Activated naive CD8-positive, alpha-beta T cell treated with anti-CD3 and anti-CD28 coated beads, Interleukin-2, amount 10 ng/mL, durations not matched to agents 7 days and 5 days (primary cell): Measurements from ENCODE around the gene SCARB1. TPM values are rescaled to one million over a fixed set of nuclear protein-coding genes. Genes with fewer than 3 reads are reported as not detected.
A peak's percentile ranks its signal among the peaks of the same experiment; 100 is the strongest.

Source experiments
- ATAC-seq: fragments of 150-1000 bp; cut with Tn5 transposase; one replicate; pipeline ENCODE4 v1.10.0; 2021; ENCODE audit warnings: low read depth, moderate library complexity
- POLR2A ChIA-PET: fragments of 350-600 bp; sonication (Branson Sonifier 250); formaldehyde crosslinking; loops from one replicate; lab custom pipeline; 2021; ENCODE audit warnings: antibody characterized with exemption; lab: Charles Lee
- DNase-seq: peaks from one replicate; pipeline ENCODE4 v3.0.0; 2021
- H3K27ac Mint-ChIP-seq: one replicate; pipeline ENCODE4 v1.8.0; 2022; ENCODE audit warnings: mild to moderate bottlenecking, mixed read lengths
- H3K27me3 Mint-ChIP-seq: one replicate; pipeline ENCODE4 v1.8.0; 2022; ENCODE audit warnings: mild to moderate bottlenecking, moderate library complexity, mixed read lengths
- H3K36me3 Mint-ChIP-seq: one replicate; pipeline ENCODE4 v1.8.0; 2021; ENCODE audit warnings: mild to moderate bottlenecking, mixed read lengths
- H3K4me1 Mint-ChIP-seq: one replicate; pipeline ENCODE4 v1.8.0; 2021; ENCODE audit warnings: mixed read lengths
- H3K4me3 Mint-ChIP-seq: one replicate; pipeline ENCODE4 v1.8.0; 2022; ENCODE audit warnings: mild to moderate bottlenecking, moderate library complexity, mixed read lengths
- H3K9me3 Mint-ChIP-seq: one replicate; pipeline ENCODE4 v1.8.0; 2021; ENCODE audit warnings: mixed read lengths
- total RNA-seq, 2 experiments: library from RNA; stranded (reverse); gene quantifications; one replicate each; pipeline ENCODE4 v1.2.3, GENCODE V29; 2021

Gene SCARB1
- total RNA-seq, 2 experiments from 2014 or later: 10.8 to 13.0 TPM

DNA sequence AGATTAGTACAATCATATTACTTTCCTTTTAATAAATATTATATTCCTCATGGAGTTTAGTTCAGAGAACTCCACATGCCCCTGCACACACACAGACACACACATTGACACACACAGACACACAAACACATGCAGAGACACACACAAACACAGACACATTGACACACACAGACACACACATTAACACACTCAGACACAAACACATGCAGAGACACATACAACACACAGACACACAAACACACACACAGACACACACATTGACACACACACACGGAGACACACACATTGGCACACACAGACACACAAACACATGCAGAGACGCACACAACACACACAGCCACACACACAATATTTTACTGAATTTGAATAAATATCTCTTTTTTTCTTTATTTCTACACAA, 12.5 kb upstream of the SCARB1 start:
- no peak overlapping the region for H3K27ac Mint-ChIP-seq
- POLR2A ChIA-PET: no interaction called here
- no peak overlapping the region for H3K4me3 Mint-ChIP-seq
- H3K27me3 Mint-ChIP-seq: peaks cover 7% of the 10 kb centered on the region
- no peaks in the 10 kb centered on the region for H3K9me3 Mint-ChIP-seq
- H3K36me3 Mint-ChIP-seq: no peaks in the 10 kb centered on the region
- ATAC-seq: no peak
- DNase-seq: no peak
- peaks cover 5% of the 10 kb centered on the region for H3K4me1 Mint-ChIP-seq

DNA sequence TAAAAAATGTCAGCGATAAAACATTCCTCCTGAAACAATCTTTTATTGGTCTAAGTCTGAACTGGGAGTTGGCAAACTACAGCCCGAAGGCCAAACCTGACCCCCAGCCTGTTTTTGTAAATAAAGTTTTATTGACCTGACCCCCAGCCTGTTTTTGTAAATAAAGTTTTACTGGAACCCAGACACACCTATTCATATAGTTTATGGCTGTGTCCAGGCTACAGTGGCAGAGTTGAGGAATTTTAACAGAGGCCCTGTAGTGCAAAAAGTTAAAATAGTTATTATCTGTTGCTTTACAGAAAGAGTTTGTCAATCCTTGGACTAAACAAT, 12.1 kb upstream of the SCARB1 start:
- H3K36me3 Mint-ChIP-seq: no peaks in the 10 kb centered on the region
- H3K27me3 Mint-ChIP-seq: peaks cover 7% of the 10 kb centered on the region
- POLR2A ChIA-PET: no interaction called here
- ATAC-seq (no peak), DNase-seq (no peak)
- no peak overlapping the region for H3K4me3 Mint-ChIP-seq
- no peaks in the 10 kb centered on the region for H3K9me3 Mint-ChIP-seq
- H3K4me1 Mint-ChIP-seq: peaks cover 1% of the 10 kb centered on the region
- H3K27ac Mint-ChIP-seq: no peak overlapping the region

- ATAC-seq: no peak
- H3K4me3 Mint-ChIP-seq: no peak overlapping the region
- H3K4me1 Mint-ChIP-seq: no peaks in the 10 kb centered on the region
- POLR2A ChIA-PET: no interaction called here
- peaks cover 10% of the 10 kb centered on the region for H3K27me3 Mint-ChIP-seq
- H3K27ac Mint-ChIP-seq: no peak overlapping the region
- H3K9me3 Mint-ChIP-seq: no peaks in the 10 kb centered on the region
- H3K36me3 Mint-ChIP-seq: no peaks in the 10 kb centered on the region
- DNase-seq: no peak
Measured at GRCh38 chr12:124874988-124875802, 11.5 kb upstream of the SCARB1 start.

DNA sequence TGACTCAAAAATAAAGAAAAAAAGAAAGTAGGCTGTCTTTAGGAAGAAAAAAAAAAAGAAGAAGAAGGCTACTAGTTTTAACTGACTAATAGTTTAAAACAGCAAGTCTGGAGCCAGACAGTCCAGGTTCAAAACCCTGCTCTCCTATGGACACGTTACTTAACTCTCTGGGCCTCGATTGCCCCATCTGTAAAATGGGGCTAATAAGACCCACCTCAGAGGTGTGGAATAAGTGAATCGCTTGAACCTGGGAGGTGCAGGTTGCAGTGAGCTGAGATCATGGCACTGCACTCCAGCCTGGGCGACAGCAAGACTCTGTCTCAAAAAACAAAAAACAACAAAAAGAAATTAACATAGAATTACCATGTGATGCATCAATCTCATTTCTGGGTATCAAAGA, 10.5 kb upstream of the SCARB1 start:
- Mint-ChIP-seq H3K27ac (no peak overlapping the region), H3K4me3 (no peak overlapping the region), H3K36me3 (no peaks in the 10 kb centered on the region), H3K9me3 (no peaks in the 10 kb centered on the region), H3K4me1 (peaks cover 2% of the 10 kb centered on the region), H3K27me3 (peaks cover 13% of the 10 kb centered on the region)
- DNase-seq (no peak), ATAC-seq (no peak)
- POLR2A ChIA-PET: no interaction called here

GRCh38 chr12:124872068-124872719, 8.5 kb upstream of the SCARB1 start:
- POLR2A ChIA-PET: no interaction called here
- Mint-ChIP-seq H3K27me3 (peaks cover 21% of the 10 kb centered on the region), H3K9me3 (no peaks in the 10 kb centered on the region)

GRCh38 chr12:124871297-124871696, 7.6 kb upstream of the SCARB1 start:
- no peak for DNase-seq

More at GRCh38 chr12:124872068-124872719, 8.5 kb upstream of the SCARB1 start:
- peaks cover 12% of the 10 kb centered on the region for H3K4me1 Mint-ChIP-seq
- no peaks in the 10 kb centered on the region for H3K36me3 Mint-ChIP-seq
- H3K4me3 Mint-ChIP-seq: no peak overlapping the region
- ATAC-seq (no peak), DNase-seq (no peak)
- no peak overlapping the region for H3K27ac Mint-ChIP-seq

DNA sequence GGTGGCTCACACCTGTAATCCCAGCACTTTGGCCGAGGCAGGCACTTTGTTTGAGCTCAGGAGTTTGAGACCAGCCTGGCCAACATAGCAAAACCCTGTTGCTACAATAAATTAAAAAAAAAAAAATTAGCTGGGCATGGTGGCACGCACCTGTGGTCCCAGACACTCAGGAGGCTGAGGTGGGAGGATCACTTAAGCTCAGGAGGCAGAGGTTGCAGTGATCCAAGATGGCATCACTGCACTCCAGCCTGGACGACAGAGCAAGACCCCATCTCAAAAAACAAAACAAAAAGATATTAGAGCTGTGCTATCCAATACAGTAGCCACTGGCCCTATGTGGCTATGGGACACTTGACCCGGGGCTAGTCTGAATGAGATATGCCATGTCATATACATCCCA, 6.9 kb upstream of the SCARB1 start:
- Mint-ChIP-seq H3K27me3 (peaks cover 21% of the 10 kb centered on the region), H3K36me3 (no peaks in the 10 kb centered on the region), H3K27ac (no peak overlapping the region), H3K4me3 (no peak overlapping the region), H3K9me3 (no peaks in the 10 kb centered on the region), H3K4me1 (peaks cover 17% of the 10 kb centered on the region)
- ATAC-seq: no peak
- POLR2A ChIA-PET: no interaction called here
- no peak for DNase-seq

More at GRCh38 chr12:124871297-124871696, 7.6 kb upstream of the SCARB1 start:
- Mint-ChIP-seq H3K27ac (no peak overlapping the region), H3K9me3 (no peaks in the 10 kb centered on the region), H3K27me3 (peaks cover 21% of the 10 kb centered on the region), H3K4me3 (no peak overlapping the region), H3K36me3 (no peaks in the 10 kb centered on the region), H3K4me1 (peaks cover 16% of the 10 kb centered on the region)
- no peak for ATAC-seq
- POLR2A ChIA-PET: no interaction called here

DNA sequence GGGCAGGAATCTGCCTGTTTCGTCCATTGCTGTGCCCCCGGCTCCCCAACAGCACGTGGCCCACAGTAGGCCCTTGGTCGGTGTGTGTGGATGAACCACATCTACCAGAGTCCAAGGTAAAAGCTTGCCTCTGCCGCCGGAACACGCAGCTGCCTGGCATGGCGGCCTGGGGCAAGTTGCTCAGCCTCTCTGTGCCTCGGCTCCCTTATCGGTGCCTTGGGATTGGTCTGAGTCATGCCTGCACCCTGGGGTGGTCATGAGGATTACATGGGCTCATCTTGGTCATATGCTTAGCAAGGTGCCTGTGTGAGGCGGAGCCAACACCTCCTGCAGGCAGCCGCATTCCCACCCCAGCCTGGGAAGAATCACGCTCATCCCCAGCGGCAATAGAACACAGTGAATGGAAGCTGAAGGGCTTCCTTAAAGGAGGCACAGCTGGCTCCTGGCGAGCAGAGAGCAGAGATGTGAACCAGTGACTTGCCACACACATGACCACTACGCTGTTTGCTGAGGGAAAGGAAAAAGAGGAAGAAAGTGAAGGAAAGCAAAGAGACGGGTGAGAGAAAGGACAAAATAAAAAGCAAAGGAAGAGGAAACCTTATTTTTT, 5.5 kb upstream of the SCARB1 start:
- no peaks in the 10 kb centered on the region for H3K36me3 Mint-ChIP-seq
- no peak overlapping the region for H3K27ac Mint-ChIP-seq
- peak overlapping the region; percentile 41 for H3K4me3 Mint-ChIP-seq
- H3K27me3 Mint-ChIP-seq: peaks cover 18% of the 10 kb centered on the region
- DNase-seq: no peak
- no peak for ATAC-seq
- peaks cover 23% of the 10 kb centered on the region for H3K4me1 Mint-ChIP-seq
- POLR2A ChIA-PET: interaction anchor here (0.7 kb wide), 1 partner anchor 465 kb away, joined by 3 read pairs; no protein-coding TSS in a partner anchor
- H3K9me3 Mint-ChIP-seq: no peaks in the 10 kb centered on the region

GRCh38 chr12:124868252-124869058, 4.8 kb upstream of the SCARB1 start:
- H3K27me3 Mint-ChIP-seq: peaks cover 17% of the 10 kb centered on the region
- no peak for DNase-seq
- no peak overlapping the region for H3K4me3 Mint-ChIP-seq
- no peak for ATAC-seq
- no peak overlapping the region for H3K27ac Mint-ChIP-seq
- H3K36me3 Mint-ChIP-seq: no peaks in the 10 kb centered on the region
- H3K4me1 Mint-ChIP-seq: peaks cover 26% of the 10 kb centered on the region
- no peaks in the 10 kb centered on the region for H3K9me3 Mint-ChIP-seq
- POLR2A ChIA-PET: interaction anchor here (0.7 kb wide), 1 partner anchor 464 kb away, joined by 3 read pairs; no protein-coding TSS in a partner anchor

GRCh38 chr12:124867401-124867930, 3.8 kb upstream of the SCARB1 start:
- ATAC-seq: no peak
- Mint-ChIP-seq H3K27ac (no peak overlapping the region), H3K36me3 (no peaks in the 10 kb centered on the region), H3K4me1 (peaks cover 32% of the 10 kb centered on the region), H3K27me3 (peaks cover 17% of the 10 kb centered on the region), H3K9me3 (no peaks in the 10 kb centered on the region), H3K4me3 (no peak overlapping the region)
- DNase-seq: no peak
- POLR2A ChIA-PET: no interaction called here

GRCh38 chr12:124866883-124867400, 3.3 kb upstream of the SCARB1 start:
- no peaks in the 10 kb centered on the region for H3K9me3 Mint-ChIP-seq
- DNase-seq (no peak), ATAC-seq (no peak)
- POLR2A ChIA-PET: interaction anchor here (0.6 to 1.1 kb wide), 2 partner anchors 55 to 122 kb away, joined by 3 read pairs; no protein-coding TSS in a partner anchor
- H3K27ac Mint-ChIP-seq: no peak overlapping the region
- no peak overlapping the region for H3K4me3 Mint-ChIP-seq
- H3K4me1 Mint-ChIP-seq: peaks cover 35% of the 10 kb centered on the region
- peaks cover 15% of the 10 kb centered on the region for H3K27me3 Mint-ChIP-seq
- no peaks in the 10 kb centered on the region for H3K36me3 Mint-ChIP-seq

DNA sequence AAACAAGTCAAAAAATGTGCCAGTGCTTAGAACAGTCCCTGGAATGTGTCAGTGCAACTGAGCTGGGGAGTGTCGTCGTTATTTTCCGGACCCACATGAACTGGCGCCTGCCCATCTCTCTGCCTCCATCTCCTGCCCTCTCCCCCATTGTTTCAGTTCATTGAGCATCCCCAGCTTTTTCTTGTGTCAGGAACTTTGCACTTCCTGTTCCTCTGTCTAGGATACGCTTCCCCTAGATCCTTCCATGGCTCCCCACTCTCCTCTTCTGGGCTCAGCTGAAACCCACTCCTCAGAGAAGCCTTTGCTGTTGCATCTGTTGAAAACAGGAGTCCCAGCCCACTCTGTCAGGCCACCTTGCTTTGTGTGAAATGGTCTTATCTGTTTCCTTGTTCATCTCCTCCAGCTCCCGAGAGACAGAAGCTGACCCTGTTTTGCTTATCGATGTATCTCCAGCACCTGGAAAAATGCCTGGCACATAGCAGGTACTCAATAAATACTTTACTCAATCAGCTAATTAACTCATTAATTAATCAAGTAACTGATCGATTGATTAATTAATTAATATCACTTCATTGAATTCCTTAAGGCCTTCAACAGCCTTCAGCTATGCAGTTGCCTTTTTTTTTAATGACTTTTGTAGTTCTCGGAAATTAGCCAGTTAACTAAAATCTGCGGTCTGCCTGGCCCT, 2.7 kb upstream of the SCARB1 start:
- Mint-ChIP-seq H3K4me3 (no peak overlapping the region), H3K27ac (no peak overlapping the region), H3K4me1 (peaks cover 39% of the 10 kb centered on the region), H3K27me3 (peaks cover 13% of the 10 kb centered on the region), H3K9me3 (no peaks in the 10 kb centered on the region), H3K36me3 (no peaks in the 10 kb centered on the region)
- no peak for DNase-seq
- POLR2A ChIA-PET: interaction anchor here (0.6 to 1.1 kb wide), 2 partner anchors 55 to 122 kb away, joined by 3 read pairs; no protein-coding TSS in a partner anchor
- no peak for ATAC-seq
